Endothelial cell of umbilical vein (primary cell): ENCODE measurements around the gene CMC2.

Experiments
- CTCF ChIP-seq, 2 donors: IDR thresholded peaks; 1 replicate in 1 of 2; 2 replicates in 1 of 2; pipeline ENCODE4 v1.5.1; 2011; ENCODE audit warnings: low read length in 2 of 2, mild to moderate bottlenecking in 2 of 2, moderate library complexity in 2 of 2, control low read depth in 1 of 2, inconsistent platforms in 1 of 2, low read depth in 1 of 2; ENCODE audit not compliant: insufficient read depth in 1 of 2; ENCODE audit errors: extremely low read depth in 1 of 2
- EZH2 ChIP-seq: IDR thresholded peaks from 2 replicates; pipeline ENCODE4 v1.6.1; 2012; ENCODE audit warnings: borderline replicate concordance, low read depth, mild to moderate bottlenecking, moderate library complexity, low read length, inconsistent platforms; ENCODE audit not compliant: severe bottlenecking
- POLR2AphosphoS5 ChIP-seq: IDR thresholded peaks from 2 replicates; pipeline ENCODE4 v1.6.1; 2012; ENCODE audit warnings: low read depth, mild to moderate bottlenecking, control low read depth, low read length, moderate library complexity; ENCODE audit not compliant: insufficient read depth

- TF ChIP-seq CTCF (IDR thresholded peaks at IDR 0.05; ENCODE audit: extremely low read depth in 1 of 2, insufficient read depth in 1 of 2, low read depth in 1 of 2, low read length in 2 of 2) = no peak
- no peak for TF ChIP-seq POLR2AphosphoS5
- TF ChIP-seq EZH2 = no peak
These were observed 58.7 kb downstream of the CMC2 start for GRCh38 chr16:80947708-80948625.
